Ishikawa (cell line): Measurements from ENCODE around the gene ELMO1.

Experiments
- CEBPB ChIP-seq: IDR thresholded peaks from 2 replicates; pipeline ENCODE4 v1.6.1; 2012
- CREB1 ChIP-seq: IDR thresholded peaks from 2 replicates; pipeline ENCODE4 v1.6.1; 2012; ENCODE audit warnings: low read depth
- EP300 ChIP-seq: IDR thresholded peaks from 2 replicates; pipeline ENCODE4 v1.6.1; 2012; ENCODE audit warnings: borderline replicate concordance
- RAD21 ChIP-seq: IDR thresholded peaks from 2 replicates; pipeline ENCODE4 v1.6.1; 2012; ENCODE audit warnings: low read depth
- ZBTB7A ChIP-seq: IDR thresholded peaks from 2 replicates; pipeline ENCODE4 v1.6.1; 2012; ENCODE audit warnings: low read depth
- TF ChIP-seq, protein P1 (sequence below): IDR thresholded peaks from 2 replicates; pipeline ENCODE4 v1.6.1; 2012; ENCODE audit warnings: low read depth, mild to moderate bottlenecking

DNA sequence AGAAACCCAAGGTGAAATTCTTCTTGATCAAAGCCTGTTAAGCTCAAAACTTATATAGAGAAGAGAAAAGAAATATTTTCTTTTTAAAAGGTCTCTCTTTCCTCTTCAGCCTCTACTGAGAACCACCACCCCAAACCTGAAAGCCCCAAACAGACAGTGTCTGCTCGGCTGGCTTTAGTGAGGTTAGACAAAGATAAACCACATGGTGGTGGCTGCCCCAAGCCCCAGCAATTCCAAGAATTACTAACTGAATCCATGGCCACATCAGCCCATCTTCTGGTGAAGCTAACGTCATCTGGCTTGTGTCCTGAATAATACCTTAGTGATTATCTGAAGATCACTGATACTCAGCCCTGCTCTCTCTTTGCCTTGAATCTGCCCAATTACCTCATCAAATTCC lies 275.0 kb downstream of the ELMO1 start:
- TF ChIP-seq, protein P1, sequence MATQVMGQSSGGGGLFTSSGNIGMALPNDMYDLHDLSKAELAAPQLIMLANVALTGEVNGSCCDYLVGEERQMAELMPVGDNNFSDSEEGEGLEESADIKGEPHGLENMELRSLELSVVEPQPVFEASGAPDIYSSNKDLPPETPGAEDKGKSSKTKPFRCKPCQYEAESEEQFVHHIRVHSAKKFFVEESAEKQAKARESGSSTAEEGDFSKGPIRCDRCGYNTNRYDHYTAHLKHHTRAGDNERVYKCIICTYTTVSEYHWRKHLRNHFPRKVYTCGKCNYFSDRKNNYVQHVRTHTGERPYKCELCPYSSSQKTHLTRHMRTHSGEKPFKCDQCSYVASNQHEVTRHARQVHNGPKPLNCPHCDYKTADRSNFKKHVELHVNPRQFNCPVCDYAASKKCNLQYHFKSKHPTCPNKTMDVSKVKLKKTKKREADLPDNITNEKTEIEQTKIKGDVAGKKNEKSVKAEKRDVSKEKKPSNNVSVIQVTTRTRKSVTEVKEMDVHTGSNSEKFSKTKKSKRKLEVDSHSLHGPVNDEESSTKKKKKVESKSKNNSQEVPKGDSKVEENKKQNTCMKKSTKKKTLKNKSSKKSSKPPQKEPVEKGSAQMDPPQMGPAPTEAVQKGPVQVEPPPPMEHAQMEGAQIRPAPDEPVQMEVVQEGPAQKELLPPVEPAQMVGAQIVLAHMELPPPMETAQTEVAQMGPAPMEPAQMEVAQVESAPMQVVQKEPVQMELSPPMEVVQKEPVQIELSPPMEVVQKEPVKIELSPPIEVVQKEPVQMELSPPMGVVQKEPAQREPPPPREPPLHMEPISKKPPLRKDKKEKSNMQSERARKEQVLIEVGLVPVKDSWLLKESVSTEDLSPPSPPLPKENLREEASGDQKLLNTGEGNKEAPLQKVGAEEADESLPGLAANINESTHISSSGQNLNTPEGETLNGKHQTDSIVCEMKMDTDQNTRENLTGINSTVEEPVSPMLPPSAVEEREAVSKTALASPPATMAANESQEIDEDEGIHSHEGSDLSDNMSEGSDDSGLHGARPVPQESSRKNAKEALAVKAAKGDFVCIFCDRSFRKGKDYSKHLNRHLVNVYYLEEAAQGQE, result no peak
- TF ChIP-seq EP300 (no peak), CREB1 (no peak), ZBTB7A (no peak), RAD21 (no peak), CEBPB (no peak)
